Measurements from ENCODE around the gene CDKL5. TPM values are rescaled to one million over a fixed set of nuclear protein-coding genes. Genes with fewer than 3 reads are reported as not detected.

The CDKL5 gene
- total RNA-seq, 2 experiments from 2014 or later, result 0.91 to 1.4 TPM

GRCh38 chrX:18668071-18668835 lies 242.8 kb downstream of the CDKL5 start:
- Mint-ChIP-seq H3K36me3 (ENCODE audit: low read depth) (no peaks in the 10 kb centered on the region), H3K4me1 (ENCODE audit: low read depth) (peaks cover 6% of the 10 kb centered on the region), H3K9me3 (no peaks in the 10 kb centered on the region), H3K27me3 (ENCODE audit: low read depth) (no peaks in the 10 kb centered on the region), H3K4me3 (peak overlapping the region; percentile 43), H3K27ac (no peak overlapping the region)
- DNase-seq, result no peak
- intact Hi-C loops (cut with micrococcal nuclease), result no loop called here
- CTCF ChIA-PET, result no interaction called here

- CTCF ChIA-PET, result no interaction called here
- Mint-ChIP-seq H3K4me3 (no peak within 1 kb of the TSS), H3K27me3 (ENCODE audit: low read depth) (no peaks in the 10 kb centered on the region), H3K36me3 (ENCODE audit: low read depth) (no peaks in the 10 kb centered on the region), H3K27ac (no peak within 1 kb of the TSS), H3K4me1 (ENCODE audit: low read depth) (peaks cover 11% of the 10 kb centered on the region), H3K9me3 (no peaks in the 10 kb centered on the region)
- DNase-seq, result no peak
- intact Hi-C loops (cut with micrococcal nuclease), result loop anchor here (10.0 kb wide), 1 partner anchor 937 kb away; the partner anchor contains the start of gene SCML1
Measured at GRCh38 chrX:18672008-18672407, 246.6 kb downstream of the CDKL5 start, which contains the start of gene RS1. Gene RS1 (minus strand): TSS chrX:18672108. CDS start chrX:18672068, 40 bp downstream.

- Mint-ChIP-seq H3K36me3 (ENCODE audit: low read depth) (no peaks in the 10 kb centered on the region), H3K27ac (peak overlapping the region; percentile 75), H3K9me3 (no peaks in the 10 kb centered on the region), H3K4me1 (ENCODE audit: low read depth) (peaks cover 8% of the 10 kb centered on the region), H3K4me3 (peak overlapping the region; percentile 67), H3K27me3 (ENCODE audit: low read depth) (no peaks in the 10 kb centered on the region)
- CTCF ChIA-PET, result no interaction called here
- intact Hi-C loops (cut with micrococcal nuclease), result loop anchor here (1.0 to 10.0 kb wide), 4 partner anchors 212 to 940 kb away; partner anchors contain the start of genes CDKL5 and SCML1
- no peak for DNase-seq
Measured at GRCh38 chrX:18674417-18674787, 249.0 kb downstream of the CDKL5 start.

- H3K36me3 Mint-ChIP-seq (ENCODE audit: low read depth), result no peaks in the 10 kb centered on the region
- H3K4me3 Mint-ChIP-seq, result peak overlapping the region; percentile 67
- no peaks in the 10 kb centered on the region for H3K9me3 Mint-ChIP-seq
- DNase-seq, result peak; percentile 72
- intact Hi-C loops (cut with micrococcal nuclease), result loop anchor here (1.0 to 10.0 kb wide), 5 partner anchors 211 to 940 kb away; partner anchors contain the start of genes CDKL5, PDHA1 and SCML1
- H3K4me1 Mint-ChIP-seq (ENCODE audit: low read depth), result peaks cover 8% of the 10 kb centered on the region
- no peaks in the 10 kb centered on the region for H3K27me3 Mint-ChIP-seq (ENCODE audit: low read depth)
- peak overlapping the region; percentile 75 for H3K27ac Mint-ChIP-seq
- CTCF ChIA-PET, result no interaction called here
Measured at GRCh38 chrX:18674788-18675735, 249.7 kb downstream of the CDKL5 start.

- peak overlapping the region; percentile 54 for H3K4me3 Mint-ChIP-seq
- H3K9me3 Mint-ChIP-seq, result no peaks in the 10 kb centered on the region
- intact Hi-C loops (cut with micrococcal nuclease), result loop anchor here (10.0 kb wide), 1 partner anchor 941 kb away; the partner anchor contains the start of gene SCML1
- CTCF ChIA-PET, result no interaction called here
- no peak for DNase-seq
- no peaks in the 10 kb centered on the region for H3K36me3 Mint-ChIP-seq (ENCODE audit: low read depth)
- peak overlapping the region; percentile 73 for H3K27ac Mint-ChIP-seq
- H3K4me1 Mint-ChIP-seq (ENCODE audit: low read depth), result peaks cover 8% of the 10 kb centered on the region
- no peaks in the 10 kb centered on the region for H3K27me3 Mint-ChIP-seq (ENCODE audit: low read depth)
Measured at GRCh38 chrX:18676050-18676449, 250.6 kb downstream of the CDKL5 start.

GRCh38 chrX:18676470-18676869 lies 251.1 kb downstream of the CDKL5 start:
- Mint-ChIP-seq H3K4me1 (ENCODE audit: low read depth) (peaks cover 8% of the 10 kb centered on the region), H3K36me3 (ENCODE audit: low read depth) (no peaks in the 10 kb centered on the region), H3K27me3 (ENCODE audit: low read depth) (no peaks in the 10 kb centered on the region), H3K9me3 (no peaks in the 10 kb centered on the region), H3K27ac (no peak overlapping the region), H3K4me3 (peak overlapping the region; percentile 15)
- no peak for DNase-seq
- CTCF ChIA-PET, result no interaction called here
- intact Hi-C loops (cut with micrococcal nuclease), result loop anchor here (10.0 kb wide), 1 partner anchor 942 kb away; the partner anchor contains the start of gene SCML1

GRCh38 chrX:18677161-18677869 lies 251.9 kb downstream of the CDKL5 start:
- H3K27ac Mint-ChIP-seq, result no peak overlapping the region
- H3K4me1 Mint-ChIP-seq (ENCODE audit: low read depth), result peaks cover 8% of the 10 kb centered on the region
- H3K27me3 Mint-ChIP-seq (ENCODE audit: low read depth), result no peaks in the 10 kb centered on the region
- intact Hi-C loops (cut with micrococcal nuclease), result loop anchor here (10.0 kb wide), 1 partner anchor 943 kb away; the partner anchor contains the start of gene SCML1
- CTCF ChIA-PET, result no interaction called here
- no peak overlapping the region for H3K4me3 Mint-ChIP-seq
- DNase-seq, result no peak
- H3K9me3 Mint-ChIP-seq, result no peaks in the 10 kb centered on the region
- H3K36me3 Mint-ChIP-seq (ENCODE audit: low read depth), result no peaks in the 10 kb centered on the region

GRCh38 chrX:18681996-18682395 lies 256.6 kb downstream of the CDKL5 start:
- Mint-ChIP-seq H3K27ac (no peak overlapping the region), H3K4me3 (no peak overlapping the region), H3K4me1 (ENCODE audit: low read depth) (peaks cover 3% of the 10 kb centered on the region), H3K27me3 (ENCODE audit: low read depth) (no peaks in the 10 kb centered on the region), H3K9me3 (no peaks in the 10 kb centered on the region), H3K36me3 (ENCODE audit: low read depth) (no peaks in the 10 kb centered on the region)
- DNase-seq, result no peak
- intact Hi-C loops (cut with micrococcal nuclease), result no loop called here
- CTCF ChIA-PET, result no interaction called here

GRCh38 chrX:18682979-18683387 lies 257.6 kb downstream of the CDKL5 start:
- no peak for DNase-seq
- Mint-ChIP-seq H3K9me3 (no peaks in the 10 kb centered on the region), H3K36me3 (ENCODE audit: low read depth) (no peaks in the 10 kb centered on the region), H3K27ac (no peak overlapping the region), H3K27me3 (ENCODE audit: low read depth) (no peaks in the 10 kb centered on the region), H3K4me1 (ENCODE audit: low read depth) (no peaks in the 10 kb centered on the region), H3K4me3 (no peak overlapping the region)
- CTCF ChIA-PET, result no interaction called here
- intact Hi-C loops (cut with micrococcal nuclease), result no loop called here

GRCh38 chrX:18687856-18688495 lies 262.6 kb downstream of the CDKL5 start:
- H3K27ac Mint-ChIP-seq, result no peak overlapping the region
- H3K36me3 Mint-ChIP-seq (ENCODE audit: low read depth), result no peaks in the 10 kb centered on the region
- CTCF ChIA-PET, result no interaction called here
- no peaks in the 10 kb centered on the region for H3K27me3 Mint-ChIP-seq (ENCODE audit: low read depth)
- H3K9me3 Mint-ChIP-seq, result no peaks in the 10 kb centered on the region
- H3K4me1 Mint-ChIP-seq (ENCODE audit: low read depth), result no peaks in the 10 kb centered on the region
- no peak for DNase-seq
- H3K4me3 Mint-ChIP-seq, result no peak overlapping the region
- intact Hi-C loops (cut with micrococcal nuclease), result no loop called here

- Mint-ChIP-seq H3K36me3 (ENCODE audit: low read depth) (no peaks in the 10 kb centered on the region), H3K27me3 (ENCODE audit: low read depth) (no peaks in the 10 kb centered on the region), H3K9me3 (no peaks in the 10 kb centered on the region), H3K4me3 (no peak overlapping the region), H3K4me1 (ENCODE audit: low read depth) (no peaks in the 10 kb centered on the region), H3K27ac (no peak overlapping the region)
- no peak for DNase-seq
- intact Hi-C loops (cut with micrococcal nuclease), result no loop called here
- CTCF ChIA-PET, result no interaction called here
Measured at GRCh38 chrX:18691431-18691830, 266.0 kb downstream of the CDKL5 start.

Measured in activated naive CD4-positive, alpha-beta T cell treated with anti-CD3 and anti-CD28 coated beads for 36 hours (primary cell).